NCI-H2171 (cell line): ENCODE measurements around the gene ATP8B4.

Experiments used
- DNase-seq: peaks from one replicate; lab custom pipeline; 2025; lab: John Stamatoyannopoulos, UW

ATP8B4 gene

DNA sequence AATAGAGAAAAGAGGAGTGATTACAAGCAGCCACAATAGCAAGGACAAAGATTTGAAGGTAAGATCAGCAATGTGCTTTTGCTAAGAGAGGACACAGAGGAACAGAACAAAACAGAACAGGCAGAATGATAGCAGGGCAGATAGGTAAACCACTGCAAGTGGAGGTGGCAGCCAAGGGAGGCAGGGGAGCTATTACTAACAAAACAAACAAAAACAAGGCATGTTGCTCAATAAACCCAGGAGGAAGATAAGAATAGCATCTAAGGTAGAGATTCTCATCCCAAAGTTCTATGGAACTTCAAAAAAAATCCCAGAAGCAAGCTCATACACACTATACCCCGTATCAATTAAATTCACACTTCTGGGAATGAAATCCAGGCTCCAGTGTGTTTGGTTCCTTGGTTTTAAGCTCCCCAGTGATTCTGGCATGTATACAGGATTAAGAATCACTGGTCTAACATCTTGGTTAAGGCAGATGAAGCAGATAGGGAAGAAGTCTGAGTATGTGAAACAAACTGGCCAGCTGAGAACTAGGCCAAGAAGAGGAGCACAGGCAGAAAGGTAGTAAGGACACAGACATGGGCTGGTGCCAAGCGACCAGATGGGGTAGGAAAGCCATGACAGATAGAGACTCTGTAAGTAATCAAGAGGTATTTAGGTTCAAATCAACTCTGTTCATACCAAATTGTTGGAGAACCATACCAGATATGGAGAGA lies 309.0 kb downstream of the ATP8B4 start:
- no peak for DNase-seq

DNA sequence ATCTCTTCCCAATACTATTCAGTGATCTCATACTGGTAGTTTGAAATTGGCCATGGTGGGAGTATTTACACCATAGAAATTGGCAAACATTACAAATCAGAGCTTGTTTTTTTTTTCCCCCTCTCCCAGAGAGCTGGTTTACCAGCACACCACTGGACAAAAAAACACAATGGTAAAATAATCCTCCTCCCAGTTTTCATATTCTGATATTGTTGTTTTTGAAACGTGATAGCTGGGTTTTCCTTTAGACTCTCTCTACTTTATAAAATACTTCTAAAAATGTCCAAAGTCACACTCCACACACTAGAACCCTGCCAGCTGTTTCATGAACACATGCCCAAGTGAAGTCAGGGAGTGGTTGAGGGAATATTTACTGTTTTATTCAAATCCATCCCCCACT lies 310.7 kb downstream of the ATP8B4 start:
- no peak for DNase-seq
